Glutamatergic neuron (in vitro differentiated cells): ENCODE measurements around the gene SHROOM3. TPM values are rescaled to one million over a fixed set of nuclear protein-coding genes. Genes with fewer than 3 reads are reported as not detected.

ENCODE experiments used
- DNase-seq: peaks from one replicate; pipeline ENCODE4 v3.0.0; 2022
- H3K27ac Mint-ChIP-seq: one replicate; pipeline ENCODE4 v1.8.0; 2020; ENCODE audit warnings: mild to moderate bottlenecking, mixed read lengths, inconsistent platforms; ENCODE audit not compliant: unreplicated experiment
- H3K27me3 Mint-ChIP-seq: one replicate; pipeline ENCODE4 v1.8.0; 2020; ENCODE audit warnings: mild to moderate bottlenecking, moderate library complexity, mixed read lengths, inconsistent platforms; ENCODE audit not compliant: unreplicated experiment
- H3K36me3 Mint-ChIP-seq: one replicate; pipeline ENCODE4 v1.8.0; 2020; ENCODE audit warnings: mild to moderate bottlenecking, mixed read lengths, inconsistent platforms; ENCODE audit not compliant: unreplicated experiment
- H3K4me1 Mint-ChIP-seq: one replicate; pipeline ENCODE4 v1.8.0; 2020; ENCODE audit warnings: mild to moderate bottlenecking, low read depth, mixed read lengths, inconsistent platforms; ENCODE audit not compliant: unreplicated experiment
- H3K4me3 Mint-ChIP-seq: one replicate; pipeline ENCODE4 v1.8.0; 2020; ENCODE audit warnings: mild to moderate bottlenecking, mixed read lengths, inconsistent platforms; ENCODE audit not compliant: unreplicated experiment
- H3K9me3 Mint-ChIP-seq: one replicate; pipeline ENCODE4 v1.8.0; 2020; ENCODE audit warnings: mild to moderate bottlenecking, moderate library complexity, mixed read lengths, inconsistent platforms; ENCODE audit not compliant: unreplicated experiment
- CTCF ChIP-seq: fragments of 200-600 bp; sonication (generic); IDR thresholded peaks from one replicate; pipeline ENCODE4 v1.5.0; 2021; ENCODE audit not compliant: partially characterized antibody, unreplicated experiment
- total RNA-seq: library from RNA; stranded (reverse); fragmentation: NEBNext Ultra II Directional; extraction: Animal tissue kit (Norgen Biotek cat#: 25700); gene quantifications from one replicate; pipeline ENCODE4 v1.2.1, GENCODE V29; 2021; ENCODE audit not compliant: unreplicated experiment

SHROOM3 gene
- total RNA-seq, 1 donor from 2014 or later: 1.9 TPM

GRCh38 chr4:76595435-76595834, 160.4 kb downstream of the SHROOM3 start:
- no peaks in the 10 kb centered on the region for H3K9me3 Mint-ChIP-seq

GRCh38 chr4:76596713-76597112, 161.7 kb downstream of the SHROOM3 start:
- no peak overlapping the region for H3K27ac Mint-ChIP-seq
- no peak for DNase-seq
- no peaks in the 10 kb centered on the region for H3K27me3 Mint-ChIP-seq
- H3K9me3 Mint-ChIP-seq: no peaks in the 10 kb centered on the region
- no peak for TF ChIP-seq CTCF
- H3K4me3 Mint-ChIP-seq: no peak overlapping the region
- peaks cover 3% of the 10 kb centered on the region for H3K36me3 Mint-ChIP-seq
- H3K4me1 Mint-ChIP-seq: no peaks in the 10 kb centered on the region

More at GRCh38 chr4:76595435-76595834, 160.4 kb downstream of the SHROOM3 start:
- TF ChIP-seq CTCF: no peak
- Mint-ChIP-seq H3K27ac (no peak overlapping the region), H3K4me3 (no peak overlapping the region), H3K27me3 (no peaks in the 10 kb centered on the region), H3K4me1 (peaks cover 4% of the 10 kb centered on the region), H3K36me3 (peaks cover 4% of the 10 kb centered on the region)
- DNase-seq: no peak

- Mint-ChIP-seq H3K4me3 (no peak overlapping the region), H3K27me3 (no peaks in the 10 kb centered on the region), H3K4me1 (no peaks in the 10 kb centered on the region), H3K27ac (no peak overlapping the region), H3K9me3 (no peaks in the 10 kb centered on the region), H3K36me3 (no peaks in the 10 kb centered on the region)
- no peak for TF ChIP-seq CTCF
- no peak for DNase-seq
Observed at GRCh38 chr4:76597423-76597979, 162.5 kb downstream of the SHROOM3 start.

GRCh38 chr4:76600447-76600846, 165.4 kb downstream of the SHROOM3 start:
- Mint-ChIP-seq H3K9me3 (no peaks in the 10 kb centered on the region), H3K4me3 (no peak overlapping the region), H3K27ac (no peak overlapping the region), H3K4me1 (no peaks in the 10 kb centered on the region), H3K36me3 (no peaks in the 10 kb centered on the region), H3K27me3 (no peaks in the 10 kb centered on the region)
- DNase-seq: no peak
- TF ChIP-seq CTCF: no peak

- Mint-ChIP-seq H3K4me1 (no peaks in the 10 kb centered on the region), H3K27ac (no peak overlapping the region), H3K27me3 (no peaks in the 10 kb centered on the region), H3K4me3 (no peak overlapping the region), H3K9me3 (no peaks in the 10 kb centered on the region), H3K36me3 (no peaks in the 10 kb centered on the region)
- no peak for DNase-seq
- TF ChIP-seq CTCF: no peak
Observed at GRCh38 chr4:76601791-76602190, 166.8 kb downstream of the SHROOM3 start.
